ENCODE data around the gene MAP4. TPM values are rescaled to one million over a fixed set of nuclear protein-coding genes. Genes with fewer than 3 reads are reported as not detected.
A peak's percentile ranks its signal among the peaks of the same experiment; 100 is the strongest.
"Not testable (repeated sequence)": the region's sequence is repeated elsewhere in the genome, so short reads cannot be mapped to it uniquely, and the experiment has no call there.

Gene MAP4, protein sequence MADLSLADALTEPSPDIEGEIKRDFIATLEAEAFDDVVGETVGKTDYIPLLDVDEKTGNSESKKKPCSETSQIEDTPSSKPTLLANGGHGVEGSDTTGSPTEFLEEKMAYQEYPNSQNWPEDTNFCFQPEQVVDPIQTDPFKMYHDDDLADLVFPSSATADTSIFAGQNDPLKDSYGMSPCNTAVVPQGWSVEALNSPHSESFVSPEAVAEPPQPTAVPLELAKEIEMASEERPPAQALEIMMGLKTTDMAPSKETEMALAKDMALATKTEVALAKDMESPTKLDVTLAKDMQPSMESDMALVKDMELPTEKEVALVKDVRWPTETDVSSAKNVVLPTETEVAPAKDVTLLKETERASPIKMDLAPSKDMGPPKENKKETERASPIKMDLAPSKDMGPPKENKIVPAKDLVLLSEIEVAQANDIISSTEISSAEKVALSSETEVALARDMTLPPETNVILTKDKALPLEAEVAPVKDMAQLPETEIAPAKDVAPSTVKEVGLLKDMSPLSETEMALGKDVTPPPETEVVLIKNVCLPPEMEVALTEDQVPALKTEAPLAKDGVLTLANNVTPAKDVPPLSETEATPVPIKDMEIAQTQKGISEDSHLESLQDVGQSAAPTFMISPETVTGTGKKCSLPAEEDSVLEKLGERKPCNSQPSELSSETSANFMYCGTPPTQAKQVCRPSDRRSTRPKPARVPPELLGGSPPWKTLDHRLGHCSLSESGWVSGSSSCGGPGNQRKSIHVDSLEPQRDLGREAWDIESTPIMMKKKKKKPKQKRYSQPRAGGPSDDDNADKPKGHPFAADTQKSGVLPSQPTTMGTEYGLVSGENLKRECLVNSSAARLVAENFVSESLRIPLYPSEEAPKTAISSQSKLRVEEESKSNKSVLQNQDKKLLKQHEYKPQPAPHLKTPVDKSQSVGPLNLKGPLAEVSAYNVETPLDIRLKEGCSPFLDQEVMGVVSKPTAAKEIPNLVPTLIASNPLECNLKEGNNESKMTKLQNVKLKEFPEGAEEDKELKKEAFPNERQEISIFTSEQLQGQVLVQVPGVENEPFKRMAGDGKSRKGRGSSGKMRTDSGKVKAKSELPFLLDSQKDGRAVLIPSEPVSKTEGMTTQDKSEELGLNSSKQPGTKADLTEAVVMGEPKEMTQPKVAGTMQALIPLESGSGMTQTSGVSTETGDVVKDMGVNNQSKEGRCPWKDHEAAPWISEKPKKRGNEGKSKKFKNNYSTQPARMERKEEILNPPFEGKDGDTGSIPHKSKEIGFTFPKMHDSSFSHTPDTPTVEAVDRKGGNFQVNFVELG (N-terminal part only)
- total RNA-seq: 68.1 and 192 TPM in 2 replicates

DNA sequence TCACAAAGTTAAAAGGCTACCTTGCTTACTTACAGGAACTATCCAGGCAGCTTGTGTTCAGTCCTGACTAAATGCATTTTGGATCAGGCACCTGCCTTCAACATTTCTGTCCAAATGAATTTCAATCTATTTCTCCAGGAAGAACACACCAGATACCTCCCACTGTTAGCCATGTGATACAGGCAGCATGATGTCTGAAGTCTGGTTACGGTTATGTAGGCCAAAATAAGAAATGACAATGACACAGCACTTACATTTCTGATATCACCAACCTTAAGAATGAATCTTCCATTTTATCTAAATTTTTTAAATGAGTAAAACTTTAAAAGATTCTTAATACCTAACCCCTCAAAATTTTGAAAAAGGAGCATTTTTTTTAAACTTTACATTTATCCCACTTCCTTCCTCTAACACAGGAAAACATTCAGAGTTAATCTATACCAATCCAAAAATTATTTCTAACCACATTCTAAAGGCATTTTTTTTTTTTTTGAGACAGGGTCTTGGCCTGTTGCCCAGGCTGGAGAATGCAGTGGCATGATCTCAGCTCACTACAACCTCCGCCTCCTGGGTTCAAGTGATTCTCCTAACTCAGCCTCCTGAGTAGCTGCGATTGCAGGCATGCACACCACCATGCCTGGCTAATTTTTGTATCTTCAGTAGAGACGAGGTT, at the start of gene MAP4:
TSS of gene MAP4 (minus strand) at position 116 of the 673 bp plus-strand sequence. CDS start 17,556 bp downstream, outside the sequence.
- peak; percentile 34 for DNase-seq (ENCODE audit: low read depth)

DNA sequence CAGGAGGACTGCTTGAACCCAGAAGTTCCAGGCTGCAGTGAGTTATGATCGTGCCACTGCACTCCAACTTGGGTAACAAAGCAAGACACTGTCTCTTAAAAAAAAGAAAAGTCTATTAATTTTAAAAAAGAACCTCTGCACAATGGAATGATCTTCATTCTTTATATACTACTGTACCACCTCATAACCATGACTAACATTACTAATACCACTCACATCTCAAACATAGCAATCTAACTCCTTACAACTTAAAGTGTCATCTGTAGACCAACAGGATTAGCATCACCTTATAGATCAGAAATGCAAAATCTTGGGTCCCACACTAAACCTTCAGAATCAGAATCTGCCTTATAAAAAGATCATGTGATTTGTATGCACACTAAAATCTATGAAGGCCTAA, 48.8 kb upstream of the MAP4 start:
- no peak for DNase-seq (ENCODE audit: low read depth)

DNA sequence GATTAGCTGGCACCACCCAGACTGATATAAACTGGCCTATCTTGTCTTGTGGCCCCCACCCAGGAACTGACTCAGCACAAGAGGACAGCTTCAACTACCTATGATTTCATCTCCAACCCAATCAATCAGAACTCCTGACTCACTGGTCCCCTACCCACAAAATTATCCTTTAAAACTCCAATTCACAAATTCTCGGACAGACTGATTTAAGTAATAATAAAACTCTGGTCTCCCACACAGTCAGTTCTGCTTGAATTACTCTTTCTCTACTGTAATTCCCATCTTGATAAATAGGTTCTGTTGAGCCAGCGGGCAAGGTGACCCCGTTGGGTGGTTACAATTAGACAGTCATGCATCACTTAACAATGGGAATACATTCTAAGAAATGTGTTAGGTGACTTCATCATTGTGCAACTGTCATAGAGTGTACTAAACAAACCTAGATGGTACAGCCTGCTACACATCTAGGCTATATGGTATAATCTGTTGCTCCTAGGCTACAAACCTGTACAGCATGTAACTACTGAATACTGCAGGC, 48.1 kb upstream of the MAP4 start:
- peak; percentile 86 for DNase-seq (ENCODE audit: low read depth)

DNA sequence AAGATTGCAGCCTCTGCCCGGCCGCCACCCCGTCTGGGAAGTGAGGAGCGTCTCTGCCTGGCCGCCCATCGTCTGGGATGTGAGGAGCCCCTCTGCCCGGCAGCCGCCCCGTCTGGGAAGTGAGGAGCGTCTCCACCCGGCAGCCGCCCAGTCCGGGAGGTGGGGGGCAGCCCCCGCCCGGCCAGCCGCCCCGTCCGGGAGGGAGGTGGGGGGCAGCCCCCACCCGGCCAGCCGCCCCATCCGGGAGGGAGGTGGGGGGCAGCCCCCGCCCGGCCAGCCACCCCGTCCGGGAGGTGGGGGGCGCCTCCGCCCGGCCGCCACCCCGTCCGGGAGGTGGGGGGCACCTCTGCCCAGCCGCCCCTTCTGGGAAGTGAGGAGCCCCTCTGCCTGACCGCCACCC, 45.4 kb upstream of the MAP4 start:
- DNase-seq (ENCODE audit: low read depth): not testable (repeated sequence)

DNA sequence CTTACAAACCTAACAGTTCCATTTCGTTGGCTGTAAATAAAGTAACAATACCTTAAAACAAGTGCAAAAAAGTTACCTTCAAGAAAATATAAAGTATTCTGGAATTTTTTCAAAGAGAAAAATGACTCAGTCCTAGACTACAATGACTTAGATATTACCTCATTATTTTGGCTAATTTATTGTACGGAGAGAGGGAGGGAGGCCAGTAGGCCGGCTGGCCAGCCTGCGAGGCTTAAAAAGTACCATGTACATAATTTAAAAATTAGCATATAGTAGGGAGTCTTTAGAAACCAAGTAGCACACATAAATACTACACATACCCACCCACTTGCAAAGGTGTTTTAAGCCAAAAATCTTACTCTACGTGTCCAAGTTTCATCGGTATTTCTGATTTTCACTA, 41.9 kb upstream of the MAP4 start:
- DNase-seq (ENCODE audit: low read depth): no peak

DNA sequence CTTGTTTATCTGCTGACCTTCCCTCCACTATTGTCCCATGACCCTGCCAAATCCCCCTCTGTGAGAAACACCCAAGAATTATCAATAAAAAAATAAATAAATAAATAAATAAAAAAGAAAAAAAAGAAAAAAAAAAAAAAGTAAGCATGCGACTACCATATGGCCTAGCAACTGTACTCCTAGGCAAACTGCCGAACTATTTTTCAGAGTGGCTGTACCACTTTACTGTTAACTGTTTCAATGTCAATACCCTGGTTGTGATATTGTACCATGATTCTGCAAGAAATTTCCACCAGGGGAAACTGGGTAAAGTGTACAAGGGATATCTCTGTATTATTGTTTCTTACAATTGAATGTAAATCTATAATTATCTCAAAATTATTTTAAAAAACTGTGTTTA, 41.3 kb upstream of the MAP4 start:
- DNase-seq (ENCODE audit: low read depth): no peak

DNA sequence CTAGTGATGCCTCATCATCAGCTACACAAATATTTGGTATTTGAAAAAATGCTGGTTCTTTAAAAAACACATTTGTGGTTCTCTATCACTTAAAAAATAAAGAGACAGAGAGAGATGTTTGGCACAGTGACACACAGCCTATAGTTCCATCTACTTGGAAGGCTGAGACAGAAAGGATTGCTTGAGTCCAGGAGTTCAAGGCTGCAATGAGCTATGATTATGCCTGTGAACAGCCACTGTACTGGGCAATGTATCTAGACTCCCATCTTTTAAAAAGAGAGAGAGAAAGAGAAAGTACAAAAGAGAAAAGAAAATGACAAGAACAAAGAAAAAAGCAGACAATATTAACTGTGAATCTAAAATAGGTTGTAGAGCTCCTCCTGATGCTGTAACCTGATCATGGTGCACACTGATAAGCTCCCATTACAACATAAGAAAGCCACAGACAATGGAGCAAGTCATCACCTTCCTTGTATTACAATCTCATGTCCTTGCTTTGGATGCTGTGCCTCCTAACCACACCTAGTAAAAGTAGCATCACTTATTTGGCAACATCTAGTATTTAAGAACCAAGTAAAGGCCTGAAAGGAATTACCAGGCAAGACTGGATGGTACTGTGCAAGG, 31.7 kb upstream of the MAP4 start:
- DNase-seq (ENCODE audit: low read depth): peak; percentile 37

DNA sequence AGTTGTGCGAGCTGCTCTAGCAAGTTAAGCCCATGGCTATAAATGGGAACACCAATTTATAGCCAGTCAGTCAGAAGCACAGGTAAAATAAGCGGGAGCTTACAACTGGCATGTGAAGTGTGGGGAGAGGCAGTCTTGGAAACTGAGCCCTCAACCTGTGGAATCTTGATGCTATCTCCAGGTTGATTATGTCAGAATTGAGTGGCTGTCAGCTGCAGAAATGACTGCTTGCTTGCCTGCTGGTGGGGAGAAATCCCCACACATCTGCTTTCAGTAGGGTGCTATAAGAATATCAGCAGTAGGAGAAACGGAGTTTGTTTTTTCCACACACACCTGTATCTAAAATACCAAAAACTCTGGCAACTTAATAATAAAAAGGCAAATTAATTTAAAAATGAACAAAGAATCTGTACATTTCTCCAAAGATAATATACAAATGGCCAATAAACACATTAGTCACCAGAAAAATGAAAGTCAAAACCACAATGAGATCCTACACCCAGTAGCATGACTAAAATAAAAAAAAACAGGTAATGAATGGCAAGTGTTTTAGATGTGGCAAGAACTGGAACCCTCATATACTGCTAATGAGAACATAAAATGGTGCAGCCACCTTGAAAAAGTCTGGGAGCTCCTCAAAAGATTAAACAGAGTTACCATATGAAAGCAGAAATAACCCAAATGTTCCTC, 26.0 kb upstream of the MAP4 start:
- DNase-seq (ENCODE audit: low read depth): no peak

DNA sequence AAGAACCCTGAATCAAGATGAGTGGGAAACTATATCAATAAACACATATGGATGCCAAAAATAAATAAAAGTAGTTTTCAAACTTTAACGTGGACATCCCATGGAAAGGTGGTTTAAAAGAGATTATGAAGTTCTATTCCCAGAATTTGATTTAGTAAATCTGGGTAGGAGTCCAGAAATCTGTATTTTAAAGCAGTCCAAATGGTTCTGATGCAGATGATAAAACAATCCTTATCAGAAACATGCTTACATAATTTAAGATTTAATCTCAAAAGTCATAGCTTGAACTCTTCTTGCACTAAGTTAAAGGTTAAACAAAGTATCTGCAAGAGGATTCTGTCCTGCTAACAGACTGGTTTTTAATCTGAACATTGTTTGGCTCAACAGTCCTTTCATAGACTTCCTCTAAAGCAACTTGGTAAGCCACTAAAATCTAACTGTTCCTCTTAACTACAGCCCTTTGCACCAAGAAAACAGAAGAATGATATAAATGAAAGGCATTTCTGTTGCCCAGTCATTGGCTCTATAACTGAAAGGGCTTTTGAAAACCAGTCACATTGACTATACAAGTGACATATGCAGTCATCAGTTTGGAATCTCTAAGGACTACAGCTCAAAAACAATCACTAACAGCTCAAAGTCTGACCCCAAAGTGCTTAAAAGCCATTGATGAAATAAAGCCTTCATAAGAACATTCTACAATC, 23.4 kb upstream of the MAP4 start:
- DNase-seq (ENCODE audit: low read depth): peak; percentile 97

DNA sequence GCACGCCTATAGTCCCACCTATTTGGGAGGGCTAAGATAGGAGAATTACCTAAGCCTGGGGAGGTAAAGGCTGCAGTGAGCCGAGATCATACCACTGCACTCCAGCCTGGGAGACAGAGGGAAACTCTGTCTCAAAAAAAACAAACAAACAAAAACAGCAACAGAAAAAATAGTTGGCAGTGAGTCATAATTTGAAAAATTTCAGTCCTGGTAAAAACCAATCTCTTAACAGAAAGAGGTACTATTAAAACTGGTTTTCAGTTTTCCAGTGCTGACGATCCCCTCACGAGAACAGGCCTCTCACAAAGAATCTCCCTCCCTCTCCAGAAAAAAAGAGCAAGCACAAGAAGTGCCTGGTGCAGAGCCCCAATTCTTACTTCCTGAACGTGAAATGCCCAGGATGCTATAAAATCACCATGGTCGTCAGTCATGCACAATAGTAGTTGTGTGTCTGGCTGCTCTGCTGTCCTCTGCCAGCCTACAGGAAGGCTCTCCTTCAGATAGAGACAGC, 22.8 kb upstream of the MAP4 start:
- peak; percentile 40 for DNase-seq (ENCODE audit: low read depth)

DNA sequence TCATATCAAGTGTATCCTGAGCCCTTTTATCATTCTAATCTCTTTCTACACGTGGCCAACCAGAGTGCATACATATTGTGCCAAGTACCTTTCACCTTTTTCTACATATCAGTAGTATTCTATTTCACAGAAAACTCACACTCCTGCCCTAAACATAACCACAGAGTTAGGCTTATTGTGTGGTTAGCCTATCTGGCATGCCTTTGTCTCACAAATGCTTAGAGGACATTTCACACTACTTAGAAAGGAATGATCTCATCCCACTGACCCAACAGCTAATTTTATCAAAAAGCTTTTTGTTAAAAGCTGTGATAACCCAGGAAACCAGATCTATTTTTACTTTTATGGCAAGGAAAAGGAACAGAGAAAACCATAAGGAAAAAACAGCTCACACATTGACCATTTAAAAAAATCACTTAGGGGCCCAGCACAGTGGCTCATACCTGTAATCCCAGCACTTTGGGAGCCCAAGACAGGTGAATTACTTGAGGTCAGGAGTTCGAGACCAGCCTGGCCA, 17.8 kb upstream of the MAP4 start:
- DNase-seq (ENCODE audit: low read depth): peak; percentile 87

DNA sequence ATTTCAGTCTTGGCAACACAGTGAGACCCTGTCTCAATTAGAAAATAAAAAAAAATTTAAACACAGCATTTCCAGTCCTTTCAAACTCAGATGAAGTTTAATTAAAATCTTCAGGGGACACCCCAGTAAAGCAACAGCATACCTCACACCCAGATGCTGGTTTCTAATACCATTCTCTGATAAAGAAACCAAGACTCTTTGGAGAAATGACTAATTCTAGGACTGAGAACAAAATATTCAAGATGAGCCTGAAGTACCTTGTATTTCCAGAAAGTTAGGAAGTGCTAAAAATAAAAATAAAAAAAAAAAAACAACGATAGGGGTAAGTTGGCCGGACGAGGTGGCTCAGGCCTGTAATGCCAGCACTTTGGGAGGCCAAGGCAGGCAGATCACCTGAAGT, 14.0 kb upstream of the MAP4 start:
- no peak for DNase-seq (ENCODE audit: low read depth)

DNA sequence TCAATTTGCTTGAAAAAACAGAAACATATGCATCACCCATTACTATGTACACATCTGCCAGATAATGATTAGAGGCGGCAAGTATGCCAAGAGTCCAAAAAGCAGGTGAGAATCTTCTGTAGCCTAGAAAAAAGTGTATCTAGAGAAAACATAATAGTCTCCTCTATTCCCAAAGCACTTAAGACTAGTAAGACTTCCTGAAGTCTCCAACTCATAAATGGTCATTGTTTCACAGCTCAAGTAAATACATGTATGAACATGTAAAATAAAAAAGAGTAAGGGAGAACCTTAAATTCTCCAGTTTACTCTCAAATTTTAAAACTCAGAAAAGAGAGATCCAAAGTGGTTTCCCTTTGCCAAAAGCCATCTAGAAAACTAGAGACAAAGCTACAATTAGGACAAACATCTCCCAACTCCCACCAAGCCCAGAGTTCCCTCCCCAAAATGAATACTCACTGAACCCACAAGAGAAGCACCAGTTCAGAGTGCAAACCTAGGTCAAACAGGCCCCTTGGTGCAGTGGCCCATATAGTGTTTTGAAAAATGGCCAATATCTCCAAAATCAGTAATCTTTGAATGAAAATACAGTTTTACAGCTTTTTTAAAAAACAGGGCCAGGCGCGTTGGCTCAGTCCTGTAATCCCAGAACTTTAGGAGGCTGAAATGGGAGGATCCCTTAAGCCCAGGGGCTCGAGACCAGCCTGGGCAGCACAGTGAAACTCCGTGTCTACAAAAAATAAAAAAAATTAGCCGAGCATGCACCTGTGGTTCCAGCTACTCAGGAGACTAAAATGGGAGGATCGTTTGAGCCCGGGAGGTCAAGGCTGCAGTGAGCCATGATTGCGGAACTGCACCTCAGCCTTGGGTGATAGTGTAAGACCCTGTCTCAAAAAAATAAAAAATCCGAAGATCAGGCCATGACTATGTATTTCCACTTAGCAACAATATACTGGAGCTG, 11.0 kb upstream of the MAP4 start:
- no peak for DNase-seq (ENCODE audit: low read depth)

DNA sequence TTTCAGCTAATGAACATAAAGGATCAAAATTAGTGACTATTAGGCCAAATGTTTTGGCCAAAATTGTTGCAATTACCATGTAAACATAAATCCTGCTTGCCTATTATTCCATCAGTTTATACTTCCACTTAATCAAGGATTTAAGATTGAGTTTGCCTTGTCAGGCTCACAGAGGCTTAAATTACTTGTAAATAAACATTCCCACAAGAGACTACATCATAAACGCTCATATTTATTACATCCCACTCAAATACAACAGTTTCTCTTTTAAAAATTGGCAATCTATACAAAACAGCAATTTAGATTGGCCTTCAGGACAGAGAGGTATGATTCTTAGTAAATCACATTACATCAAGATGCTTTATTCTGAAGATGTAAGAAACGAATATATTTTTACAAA, 9.9 kb upstream of the MAP4 start:
- DNase-seq (ENCODE audit: low read depth): no peak

DNA sequence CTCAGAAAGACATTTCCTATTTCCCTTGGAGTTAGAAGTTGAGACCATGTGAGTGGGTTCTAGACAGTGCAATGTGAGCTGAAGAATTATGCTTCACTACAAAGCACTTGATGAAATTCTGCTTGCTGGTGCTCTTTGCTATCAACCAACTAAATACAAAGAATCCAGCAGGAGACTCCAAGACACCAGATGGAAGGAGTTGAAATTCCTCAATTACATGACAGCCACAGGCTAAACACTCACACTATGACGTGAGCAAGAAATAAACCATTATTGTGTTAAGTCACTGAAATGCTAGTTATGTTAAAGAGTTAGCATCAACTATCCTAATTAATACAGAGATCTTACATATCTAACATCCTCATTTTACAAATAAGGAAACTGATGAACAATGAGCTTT, 8.2 kb upstream of the MAP4 start:
- DNase-seq (ENCODE audit: low read depth): no peak

DNA sequence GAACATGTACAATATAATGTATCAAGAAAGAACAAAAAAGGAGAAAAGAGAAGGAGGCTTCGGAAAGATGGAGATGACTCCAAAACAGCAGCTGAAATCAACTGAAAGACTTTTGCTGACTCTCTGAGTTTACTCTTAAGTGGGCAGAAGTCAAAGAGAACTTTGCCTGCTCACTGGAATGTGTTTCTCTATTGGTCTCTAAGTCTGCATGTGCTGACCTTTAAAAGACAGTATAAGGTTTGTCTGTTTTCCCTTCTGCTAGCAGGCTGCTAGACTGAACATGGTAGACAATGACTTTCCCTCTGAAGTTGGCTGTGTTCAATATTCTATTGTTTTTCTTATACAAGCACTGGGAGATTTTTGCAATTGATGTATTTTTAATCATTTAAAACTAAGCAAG, 7.2 kb upstream of the MAP4 start:
- peak; percentile 26 for DNase-seq (ENCODE audit: low read depth)

DNA sequence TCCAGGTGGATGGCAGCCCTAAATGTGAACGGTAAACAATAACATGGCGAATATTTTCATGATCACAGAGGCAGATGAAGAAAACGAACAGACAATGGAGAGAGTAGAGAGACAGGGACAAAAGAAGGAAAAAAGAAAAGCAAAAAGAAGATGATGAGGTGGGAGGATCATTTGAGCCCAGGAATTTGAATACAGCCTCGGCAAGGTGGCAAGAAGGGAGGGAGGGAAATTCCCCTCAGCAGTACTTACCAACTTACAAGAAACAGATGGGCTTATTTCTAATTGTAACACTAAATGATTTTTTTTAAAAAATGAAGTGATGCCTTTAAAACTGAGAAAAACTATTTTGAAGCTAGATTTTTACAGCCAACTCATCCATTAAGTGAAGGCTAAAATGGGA, 6.0 kb upstream of the MAP4 start:
- DNase-seq (ENCODE audit: low read depth): no peak

DNA sequence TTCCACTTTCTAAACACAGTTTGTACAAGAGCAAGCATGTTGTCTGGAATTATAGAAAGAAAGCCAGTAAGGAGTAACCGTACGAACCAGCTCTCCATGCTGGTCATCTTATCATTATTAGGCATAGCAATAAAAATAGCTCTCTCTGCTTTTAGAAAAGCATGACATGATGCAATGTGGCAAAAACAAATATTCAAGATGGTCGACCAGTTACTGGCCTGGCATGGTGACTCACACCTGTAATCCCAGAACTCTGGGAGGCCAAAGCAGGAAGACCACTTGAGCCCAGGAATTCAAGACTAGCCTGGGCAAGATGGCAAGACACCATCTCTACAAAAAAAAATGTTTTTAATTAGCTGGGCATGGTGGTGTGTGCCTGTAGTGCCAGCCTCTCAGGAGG, 2.6 kb upstream of the MAP4 start:
- peak; percentile 76 for DNase-seq (ENCODE audit: low read depth)

All from renal cortical epithelial cell (primary cell).